B cell (primary cell): ENCODE measurements around the gene GSTP1. TPM values are rescaled to one million over a fixed set of nuclear protein-coding genes. Genes with fewer than 3 reads are reported as not detected.
"Not testable (repeated sequence)": the region's sequence is repeated elsewhere in the genome, so short reads cannot be mapped to it uniquely, and the experiment has no call there.

Source experiments
- ATAC-seq: fragments of 200-7000 bp; cut with Tn5 transposase; one replicate; pipeline ENCODE4 v1.10.0; 2021; ENCODE audit warnings: low read depth, mild to moderate bottlenecking, moderate number of reproducible peaks, moderate library complexity
- CTCF ChIA-PET: fragments of 350-600 bp; sonication (Branson Sonifier 250); formaldehyde crosslinking; loops from one replicate; lab custom pipeline; 2021; ENCODE audit warnings: antibody characterized with exemption, inconsistent platforms; lab: Charles Lee
- POLR2A ChIA-PET: fragments of 350-600 bp; sonication (Branson Sonifier 250); formaldehyde crosslinking; loops from one replicate; lab custom pipeline; 2021; ENCODE audit warnings: antibody characterized with exemption; lab: Charles Lee
- DNase-seq: peaks from one replicate; pipeline ENCODE4 v3.0.0; 2013
- H2AFZ ChIP-seq: 2 replicates; pipeline ENCODE4 v1.6.1; 2012; ENCODE audit warnings: mild to moderate bottlenecking, low read depth, low read length; ENCODE audit not compliant: insufficient read depth, poor library complexity, severe bottlenecking
- H3K27ac ChIP-seq, 2 donors: 1 replicate in 1 of 2; 2 replicates in 1 of 2; pipeline ENCODE4 v1.5.1; 2012 to 2013; ENCODE audit warnings: low read length in 2 of 2, mild to moderate bottlenecking in 2 of 2, moderate library complexity in 1 of 2
- H3K27me3 ChIP-seq, 4 experiments: fragments of 200-600 bp in 1 of 4; sonication (generic) in 1 of 4; replicated peaks in 1 of 4; 1 replicate in 2 of 4; 2 replicates in 2 of 4; pipeline versions ENCODE4 v1.6.1 to v1.7.0; 2013 to 2016; ENCODE audit warnings: low read length in 3 of 4, mild to moderate bottlenecking in 2 of 4, mixed read lengths in 1 of 4, moderate library complexity in 1 of 4; ENCODE audit not compliant: insufficient read depth in 4 of 4, control insufficient read depth in 3 of 4; ENCODE audit errors: control extremely low read depth in 1 of 4
- H3K36me3 ChIP-seq, 2 experiments: replicated peaks in 1 of 2; 1 replicate in 1 of 2; 2 replicates in 1 of 2; pipeline versions ENCODE4 v1.6.1 to v1.7.1; 2013; ENCODE audit warnings: low read length in 1 of 2; ENCODE audit not compliant: insufficient read depth in 2 of 2, control insufficient read depth in 1 of 2; ENCODE audit errors: control extremely low read depth in 1 of 2, extremely low read depth in 1 of 2
- H3K4me1 ChIP-seq, 2 donors: fragments of 200-600 bp in 1 of 2; sonication (generic) in 1 of 2; 1 replicate in 1 of 2; 2 replicates in 1 of 2; pipeline versions ENCODE4 v1.5.1 to v1.6.1; 2013 to 2017; ENCODE audit warnings: low read length in 2 of 2; ENCODE audit not compliant: control insufficient read depth in 2 of 2, insufficient read depth in 2 of 2
- H3K4me2 ChIP-seq: replicated peaks from 2 replicates; pipeline ENCODE3; 2012; ENCODE audit warnings: mild to moderate bottlenecking, low read depth, low read length; ENCODE audit not compliant: poor library complexity, severe bottlenecking
- H3K4me3 ChIP-seq, 5 experiments: fragments of 200-600 bp in 1 of 5; sonication (generic) in 1 of 5; 1 replicate in 3 of 5; 2 replicates in 2 of 5; pipeline versions ENCODE4 v1.5.1 to v1.7.0; 2011 to 2016; ENCODE audit warnings: low read length in 4 of 5, mild to moderate bottlenecking in 4 of 5, low read depth in 2 of 5, control low read depth in 1 of 5, moderate library complexity in 1 of 5; ENCODE audit not compliant: insufficient read depth in 1 of 5; ENCODE audit errors: control extremely low read depth in 1 of 5, extremely low read depth in 1 of 5
- H3K79me2 ChIP-seq: fragments of 200-600 bp; sonication (generic); one replicate; pipeline ENCODE4 v1.6.0; 2016; ENCODE audit warnings: low read length; ENCODE audit not compliant: control insufficient read depth, insufficient read depth
- H3K9ac ChIP-seq: fragments of 200-600 bp; sonication (generic); 2 replicates; pipeline ENCODE4 v1.6.1; 2017; ENCODE audit warnings: mild to moderate bottlenecking, low read length, moderate library complexity
- H3K9me3 ChIP-seq, 3 donors: one replicate each; pipeline versions ENCODE4 v1.6.1 to v1.7.1; 2013; ENCODE audit warnings: low read length in 2 of 3; ENCODE audit not compliant: control insufficient read depth in 2 of 3, insufficient read depth in 1 of 3; ENCODE audit errors: control extremely low read depth in 1 of 3
- H4K20me1 ChIP-seq: 2 replicates; pipeline ENCODE4 v1.6.0; 2012; ENCODE audit warnings: mild to moderate bottlenecking, low read length; ENCODE audit not compliant: insufficient read depth, control insufficient read depth, poor library complexity, severe bottlenecking
- H3K27ac Mint-ChIP-seq: one replicate; pipeline ENCODE4 v1.8.0; 2021; ENCODE audit warnings: mixed read lengths
- H3K27me3 Mint-ChIP-seq: one replicate; pipeline ENCODE4 v1.8.0; 2021; ENCODE audit warnings: mixed read lengths
- H3K4me1 Mint-ChIP-seq: one replicate; pipeline ENCODE4 v1.8.0; 2021; ENCODE audit warnings: mixed read lengths
- H3K4me3 Mint-ChIP-seq: one replicate; pipeline ENCODE4 v1.8.0; 2021; ENCODE audit warnings: mixed read lengths
- H3K9me3 Mint-ChIP-seq: one replicate; pipeline ENCODE4 v1.8.0; 2022; ENCODE audit warnings: mixed read lengths; ENCODE audit not compliant: insufficient read depth
- CTCF ChIP-seq: fragments of 200-600 bp; IDR thresholded peaks from one replicate; pipeline ENCODE4 v1.8.0; 2022; ENCODE audit warnings: antibody characterized with exemption, mild to moderate bottlenecking
- EZH2 ChIP-seq: IDR thresholded peaks from 2 replicates; pipeline ENCODE4 v1.6.1; 2012; ENCODE audit warnings: borderline replicate concordance, low read depth, mild to moderate bottlenecking, moderate library complexity, low read length; ENCODE audit not compliant: insufficient read depth, poor library complexity, severe bottlenecking
- WGBS: methylation state at CpG from one replicate; pipeline ENCODE4 v1.1.5; 2013; ENCODE audit warnings: missing lambda C conversion rate; ENCODE audit not compliant: insufficient coverage; 5-methylcytosine and 5-hydroxymethylcytosine counted together
- intact Hi-C: fragments of 100-400 bp; cut with micrococcal nuclease; formaldehyde crosslinking; loops from one replicate; pipeline ENCODE4 v1.10.0; 2022
- polyA plus RNA-seq: library from polyadenylated mRNA; depleted of rRNA; stranded (reverse); fragments of >200 nt; gene quantifications from 2 replicates; pipeline ENCODE4 v1.2.3, GENCODE V29; 2012
- total RNA-seq, 2 donors: library from RNA; stranded (reverse); fragments of 120-200 nt in 1 of 2; gene quantifications; 1 replicate in 1 of 2; 2 replicates in 1 of 2; pipeline versions ENCODE4 v1.2.3 to v1.2.4, GENCODE V29; 2013 to 2022

GSTP1 gene
- total and polyA plus RNA-seq, 2 donors (not counting 1 experiment from before 2014, with no cell fraction given): 200 to 313 TPM

GRCh38 chr11:67617243-67617953 lies 33.8 kb downstream of the GSTP1 start:
- Histone ChIP-seq H3K4me1 (peaks cover 32 to 38% of the 10 kb centered on the region in 2 donors), H3K4me3 (no peak overlapping the region), H3K27ac (no peak overlapping the region), H3K36me3 (peaks cover 0 to 4% of the 10 kb centered on the region in 2 experiments), H2AFZ (no peak overlapping the region), H3K9me3 (no peaks in the 10 kb centered on the region), H3K27me3 (no peaks in the 10 kb centered on the region), H3K79me2 (no peaks in the 10 kb centered on the region), H4K20me1 (no peaks in the 10 kb centered on the region), H3K4me2 (no peak overlapping the region), H3K9ac (no peak overlapping the region)
- ChIA-PET POLR2A (interaction anchor here (0.5 kb wide), 1 partner anchor 223 kb away, joined by 4 read pairs; no protein-coding TSS in a partner anchor), CTCF (interaction anchor here (0.6 to 8.0 kb wide), 3 partner anchors 11 to 44 kb away, joined by 3 to 85 read pairs (median 3); partner anchors contain the start of gene NUDT8)
- ATAC-seq: no peak
- Mint-ChIP-seq H3K9me3 (no peaks in the 10 kb centered on the region), H3K4me1 (peaks cover 44% of the 10 kb centered on the region), H3K27me3 (no peaks in the 10 kb centered on the region), H3K4me3 (peak overlapping the region; percentile 14), H3K27ac (peak overlapping the region; percentile 21)
- TF ChIP-seq EZH2 (no peak), CTCF (no peak)
- WGBS: 93% methylated on average over 3 of the region's 7 CpGs
- intact Hi-C loops: no loop called here
- no peak for DNase-seq

GRCh38 chr11:67618901-67619659 lies 35.5 kb downstream of the GSTP1 start:
- H3K4me1 ChIP-seq: peaks cover 23 to 25% of the 10 kb centered on the region in 2 donors
- H3K27me3 Mint-ChIP-seq, H3K9me3 Mint-ChIP-seq, H3K4me2 ChIP-seq, H3K9me3 ChIP-seq, intact Hi-C loops, H3K36me3 ChIP-seq, ATAC-seq, H3K27ac Mint-ChIP-seq, H3K9ac ChIP-seq, H3K4me3 Mint-ChIP-seq, H3K27me3 ChIP-seq, DNase-seq, H3K4me3 ChIP-seq, POLR2A ChIA-PET, H3K27ac ChIP-seq, H2AFZ ChIP-seq, H4K20me1 ChIP-seq, H3K79me2 ChIP-seq: not testable (repeated sequence)
- 96% methylated on average over 36 of the region's 40 CpGs for WGBS
- CTCF ChIA-PET: interaction anchor here (1.0 to 8.0 kb wide), 4 partner anchors 10 to 47 kb away, joined by 3 to 85 read pairs (median 3); partner anchors contain the start of gene NUDT8
- peaks cover 31% of the 10 kb centered on the region for H3K4me1 Mint-ChIP-seq

- not testable (repeated sequence) for ATAC-seq
Measured at GRCh38 chr11:67619683-67620618, 36.3 kb downstream of the GSTP1 start.

More at GRCh38 chr11:67619683-67620618, 36.3 kb downstream of the GSTP1 start:
- DNase-seq, H3K9ac ChIP-seq, H3K27me3 Mint-ChIP-seq, H3K27ac ChIP-seq, H2AFZ ChIP-seq, H3K9me3 ChIP-seq, H3K9me3 Mint-ChIP-seq, H3K4me3 Mint-ChIP-seq, H3K27me3 ChIP-seq, H3K79me2 ChIP-seq, H4K20me1 ChIP-seq, H3K27ac Mint-ChIP-seq, H3K4me3 ChIP-seq, H3K36me3 ChIP-seq, POLR2A ChIA-PET, H3K4me2 ChIP-seq, intact Hi-C loops: not testable (repeated sequence)
- 76% methylated on average over 28 of the region's 33 CpGs for WGBS
- peaks cover 22% of the 10 kb centered on the region for H3K4me1 Mint-ChIP-seq
- H3K4me1 ChIP-seq: peaks cover 15 to 16% of the 10 kb centered on the region in 2 donors
- CTCF ChIA-PET: interaction anchor here (1.0 to 8.0 kb wide), 3 partner anchors 9 to 48 kb away, joined by 3 to 85 read pairs (median 3); partner anchors contain the start of gene NUDT8
